HG02798 (cell line): ENCODE measurements around the gene URB1.
"Not testable (repeated sequence)": the region's sequence is repeated elsewhere in the genome, so short reads cannot be mapped to it uniquely, and the experiment has no call there.

Source experiments
- ATAC-seq: cut with Tn5 transposase; IDR thresholded peaks from one replicate; pipeline ENCODE4 v1.9.1; 2021; ENCODE audit warnings: mild to moderate bottlenecking; ENCODE audit not compliant: unreplicated experiment, poor library complexity

Gene URB1

GRCh38 chr21:32302560-32302959 lies 90.3 kb downstream of the URB1 start:
- no peak for ATAC-seq

GRCh38 chr21:32301596-32301995 lies 91.2 kb downstream of the URB1 start:
- no peak for ATAC-seq

DNA sequence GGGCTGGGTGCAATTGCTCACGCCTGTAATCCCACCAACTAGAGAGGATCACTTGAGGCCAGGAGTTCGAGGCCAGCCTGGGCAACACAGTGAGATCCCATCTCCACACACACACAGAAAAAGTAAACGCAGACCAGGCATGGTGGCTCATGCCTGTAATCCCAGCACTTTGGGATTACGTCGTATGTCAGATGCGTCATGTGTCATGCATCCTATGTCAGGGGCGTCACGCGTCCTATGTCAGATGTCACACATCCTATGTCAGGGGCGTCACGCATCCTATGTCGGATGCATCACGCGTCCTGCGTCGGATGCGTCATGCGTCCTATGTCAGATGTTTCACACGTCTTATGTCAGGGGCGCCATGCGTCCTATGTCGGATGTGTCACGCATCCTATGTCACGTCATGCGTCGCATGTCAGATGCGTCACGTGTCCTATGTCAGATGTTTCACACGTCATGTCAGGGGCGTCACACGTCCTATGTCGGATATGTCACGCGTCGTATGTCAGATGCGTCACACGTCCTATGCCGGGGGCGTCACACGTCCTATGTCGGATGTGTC lies 92.6 kb downstream of the URB1 start:
- no peak for ATAC-seq

- no peak for ATAC-seq
Measured at GRCh38 chr21:32299695-32300094, 93.1 kb downstream of the URB1 start.

- no peak for ATAC-seq
Measured at GRCh38 chr21:32298658-32299081, 94.1 kb downstream of the URB1 start, which contains the start of gene MRAP. Gene MRAP (plus strand): TSS chr21:32298855. CDS start chr21:32298972, 117 bp downstream.

DNA sequence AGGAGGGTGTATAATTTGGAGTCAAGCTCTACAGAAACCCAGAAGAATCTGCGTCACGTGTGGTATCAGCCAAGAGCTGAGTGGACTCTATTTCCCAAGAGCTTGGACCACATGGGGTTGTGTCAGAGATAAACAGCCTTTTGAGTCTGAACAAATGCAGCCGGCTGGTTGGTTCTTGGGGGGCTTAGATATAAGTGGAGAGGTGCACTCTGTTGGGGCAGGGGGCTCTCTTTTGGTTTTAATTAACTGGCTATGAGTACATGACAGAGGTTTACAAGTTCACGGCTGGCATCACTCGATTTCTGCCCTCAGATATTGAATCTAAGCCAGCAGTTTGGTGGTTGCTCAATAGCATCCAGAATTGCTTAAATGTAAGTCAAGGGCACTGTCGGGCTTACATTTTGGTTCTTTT lies 94.7 kb downstream of the URB1 start:
- no peak for ATAC-seq

DNA sequence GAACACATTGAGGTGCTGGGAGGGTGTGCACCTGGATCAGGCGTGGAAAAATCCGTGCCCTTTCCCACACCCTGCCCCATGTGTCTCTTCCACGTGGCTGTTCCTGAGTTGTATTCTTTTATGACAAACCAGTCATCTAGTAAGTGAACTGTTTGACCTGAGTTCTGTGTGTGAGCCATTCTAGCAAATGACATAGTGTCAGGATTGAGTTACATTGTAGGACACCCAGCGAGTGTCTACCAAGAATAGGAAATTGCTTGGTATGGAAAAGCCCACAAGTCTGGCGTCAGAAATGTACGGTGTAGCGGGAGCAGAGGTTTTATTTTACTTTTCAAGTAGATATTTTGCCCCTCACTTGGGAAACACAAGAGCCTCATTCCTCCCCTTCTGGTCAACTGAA lies 95.4 kb downstream of the URB1 start:
- ATAC-seq = no peak

DNA sequence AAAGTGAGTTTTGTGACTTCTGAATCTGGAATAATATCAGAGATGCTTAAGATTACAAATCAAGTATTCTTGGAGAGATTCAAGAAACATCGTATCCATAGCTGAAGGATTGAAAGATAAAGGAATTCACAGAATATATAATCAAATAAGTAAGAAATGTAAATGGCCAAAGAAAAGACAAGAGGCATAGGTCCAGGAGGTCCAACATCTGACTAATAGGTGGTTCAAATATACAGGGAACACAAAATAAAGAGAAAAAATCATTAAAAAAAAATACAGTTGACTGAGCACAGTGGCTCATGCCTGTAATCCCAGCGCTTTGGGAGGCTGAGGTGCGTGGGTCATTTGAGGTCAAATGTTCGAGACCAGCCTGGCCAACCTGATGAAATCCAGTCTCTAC lies 107.3 kb downstream of the URB1 start:
- ATAC-seq = no peak

DNA sequence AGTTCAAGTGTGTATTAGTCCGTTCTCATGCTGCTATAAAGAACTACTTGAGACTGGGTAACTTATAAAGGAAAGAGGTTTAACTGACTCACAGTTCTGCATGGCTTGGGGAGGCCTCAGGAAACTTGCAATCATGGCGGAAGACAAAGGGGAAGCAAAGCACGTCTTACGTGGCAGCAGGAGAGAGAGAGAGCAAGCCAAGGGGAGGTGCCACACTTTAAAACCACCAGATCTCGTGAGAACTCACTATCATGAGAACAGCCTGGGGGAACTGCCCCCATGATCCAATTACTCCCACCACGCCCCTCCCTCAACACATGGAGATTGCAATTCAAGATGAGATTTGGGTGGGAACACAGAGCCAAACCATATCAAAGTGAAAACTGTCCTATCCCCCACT lies 109.8 kb downstream of the URB1 start:
- ATAC-seq = no peak

DNA sequence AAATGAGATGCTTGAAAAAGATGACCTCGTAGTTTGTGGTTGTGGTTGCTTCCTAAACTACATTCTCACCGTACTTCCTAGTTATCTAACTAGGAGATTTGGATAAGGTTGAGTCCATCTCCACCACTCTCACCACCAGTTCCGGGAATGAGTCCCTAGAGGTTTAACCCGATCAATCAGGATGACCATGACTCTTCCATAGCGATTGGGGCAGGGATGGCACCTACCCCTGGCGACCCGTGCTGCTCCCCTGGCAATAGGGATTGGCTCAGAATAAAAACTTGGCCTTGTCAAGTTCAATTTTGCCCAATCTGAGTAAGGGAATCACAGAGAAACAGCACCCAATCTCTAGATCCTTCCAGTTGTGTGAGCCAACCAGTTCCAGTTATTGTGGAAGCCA lies 111.3 kb downstream of the URB1 start:
- no peak for ATAC-seq

GRCh38 chr21:32279377-32279680 lies 113.5 kb downstream of the URB1 start:
- ATAC-seq = peak; percentile 23

DNA sequence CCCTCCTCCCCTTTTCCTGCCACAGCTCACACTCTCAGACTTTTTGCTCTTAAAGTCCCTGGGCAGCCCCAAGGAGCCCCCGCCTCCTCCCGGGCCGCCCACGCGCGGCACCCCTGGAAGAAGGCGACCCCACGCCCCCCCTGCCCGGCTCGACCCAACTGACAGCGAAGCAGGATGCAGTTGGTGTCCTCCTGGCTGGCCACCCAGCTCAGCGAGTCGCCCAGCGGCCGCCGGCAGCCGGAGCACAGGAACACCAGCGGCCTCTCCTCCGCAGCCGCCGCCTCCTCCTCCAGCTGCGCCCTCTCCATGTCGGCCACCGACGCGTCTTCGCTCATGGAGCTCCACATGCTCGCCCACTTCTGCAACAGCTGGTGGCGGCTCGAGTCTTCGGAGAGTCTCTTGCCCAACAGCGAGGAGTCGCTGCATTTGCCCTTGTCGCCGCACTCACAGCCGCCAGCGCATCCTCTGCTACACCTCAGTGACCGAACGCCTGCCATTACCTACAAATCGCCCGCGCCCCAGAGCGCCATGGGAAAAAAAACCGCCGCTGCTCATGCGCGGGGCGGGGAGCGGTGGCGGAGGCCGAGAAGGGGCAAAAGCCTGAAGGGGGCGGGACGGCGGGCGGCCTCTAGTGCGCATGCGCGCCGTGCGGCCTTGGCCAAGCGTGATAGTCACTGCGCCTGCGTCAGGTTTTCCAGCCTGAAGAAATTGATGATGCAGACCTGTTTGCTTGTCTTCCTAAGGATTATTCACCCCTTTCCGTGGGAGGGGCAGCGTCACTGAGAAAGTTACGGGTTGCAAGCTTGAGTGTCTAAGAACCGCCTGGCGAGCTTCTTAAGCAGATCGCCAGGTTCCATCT lies 114.1 kb downstream of the URB1 start, which contains the start of gene MIS18A:
MIS18A (minus strand) TSS at position 532 of the 859 bp plus-strand sequence; CDS start at position 497, 35 bp downstream.
- ATAC-seq = peak; percentile 95

DNA sequence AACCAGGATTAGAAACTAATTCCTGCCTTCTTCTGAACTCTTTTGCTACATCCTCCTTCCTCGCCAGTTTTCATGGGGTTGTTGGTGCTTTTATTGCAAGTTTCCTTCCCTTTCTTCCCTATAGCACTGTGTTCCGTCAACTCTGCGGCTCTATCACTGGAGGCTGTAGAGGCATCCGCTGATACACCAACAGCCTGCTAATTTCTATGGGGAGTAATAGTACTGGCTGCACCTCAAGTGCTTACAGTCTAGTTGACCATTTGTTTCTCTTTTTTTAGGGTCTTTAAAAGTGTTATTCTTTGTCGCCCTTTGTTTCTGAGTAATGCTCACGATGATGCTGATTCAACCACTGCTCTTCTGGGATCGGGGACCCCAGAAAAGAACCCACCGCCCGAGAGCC lies 114.7 kb downstream of the URB1 start:
- ATAC-seq = no peak

DNA sequence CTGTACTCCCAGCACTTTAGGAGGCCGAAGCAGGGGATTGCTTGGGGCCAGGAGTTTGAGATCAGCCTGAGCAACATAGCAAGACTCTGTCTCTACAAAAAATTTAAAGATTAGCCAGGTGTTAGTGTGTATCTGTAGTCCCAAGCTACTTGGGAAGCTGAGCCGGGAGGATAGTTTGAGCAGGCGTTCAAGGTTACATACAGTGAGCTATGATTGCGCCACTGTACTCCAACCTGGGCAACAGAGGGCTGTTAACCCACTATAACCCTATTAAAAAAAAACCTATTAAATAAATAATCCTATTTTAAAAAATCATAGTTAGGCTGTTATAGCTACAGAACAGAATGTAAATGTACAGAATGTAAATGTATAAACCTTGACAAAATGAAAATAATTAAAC lies 116.1 kb downstream of the URB1 start:
- no peak for ATAC-seq

- no peak for ATAC-seq
Measured at GRCh38 chr21:32270748-32271147, 122.1 kb downstream of the URB1 start.

- ATAC-seq = not testable (repeated sequence)
Measured at GRCh38 chr21:32265321-32265720, 127.5 kb downstream of the URB1 start.

DNA sequence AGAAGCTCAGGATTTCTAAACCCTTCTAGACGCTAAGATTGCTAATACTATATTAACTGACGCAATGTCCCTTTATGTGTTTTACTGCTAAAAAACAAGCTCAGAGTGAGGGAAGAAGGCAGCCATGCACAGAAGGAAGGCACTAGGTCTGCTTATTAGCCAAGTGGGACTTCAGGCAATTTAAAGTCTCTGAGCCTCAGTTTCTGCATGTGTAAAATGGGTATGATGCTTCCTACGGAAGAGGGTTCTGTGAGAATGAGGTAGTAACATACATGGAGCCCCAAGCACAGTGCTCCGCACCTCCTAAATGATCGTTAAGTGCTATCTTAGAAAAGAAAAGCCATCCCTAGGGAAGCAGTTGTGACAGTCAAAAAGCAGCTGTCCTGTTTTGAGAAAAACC lies 130.9 kb downstream of the URB1 start:
- ATAC-seq = no peak
